ENCODE measurements around the gene WRAP73.

WRAP73 gene

GRCh38 chr1:3656450-3657095 lies 6.7 kb upstream of the WRAP73 start:
- no peaks in the 10 kb centered on the region for H3K36me3 ChIP-seq (ENCODE audit: control insufficient read depth in 2 of 2, insufficient read depth in 2 of 2, low read length in 2 of 2)
- H3K27ac ChIP-seq (ENCODE audit: low read length) = no peak overlapping the region
- H3K9ac ChIP-seq (ENCODE audit: low read length in 2 of 2) = no peak overlapping the region
- H3K4me1 ChIP-seq (ENCODE audit: control insufficient read depth, insufficient read depth, low read length) = peaks cover 12% of the 10 kb centered on the region
- H3K4me3 ChIP-seq (ENCODE audit: low read length in 2 of 2) = no peak overlapping the region
- no peaks in the 10 kb centered on the region for H3K9me3 ChIP-seq (ENCODE audit: control insufficient read depth in 2 of 2, low read length in 2 of 2)
- peaks cover 25 to 37% of the 10 kb centered on the region in 2 donors for H3K27me3 ChIP-seq (ENCODE audit: control insufficient read depth in 1 of 2, insufficient read depth in 2 of 2, low read length in 2 of 2)

DNA sequence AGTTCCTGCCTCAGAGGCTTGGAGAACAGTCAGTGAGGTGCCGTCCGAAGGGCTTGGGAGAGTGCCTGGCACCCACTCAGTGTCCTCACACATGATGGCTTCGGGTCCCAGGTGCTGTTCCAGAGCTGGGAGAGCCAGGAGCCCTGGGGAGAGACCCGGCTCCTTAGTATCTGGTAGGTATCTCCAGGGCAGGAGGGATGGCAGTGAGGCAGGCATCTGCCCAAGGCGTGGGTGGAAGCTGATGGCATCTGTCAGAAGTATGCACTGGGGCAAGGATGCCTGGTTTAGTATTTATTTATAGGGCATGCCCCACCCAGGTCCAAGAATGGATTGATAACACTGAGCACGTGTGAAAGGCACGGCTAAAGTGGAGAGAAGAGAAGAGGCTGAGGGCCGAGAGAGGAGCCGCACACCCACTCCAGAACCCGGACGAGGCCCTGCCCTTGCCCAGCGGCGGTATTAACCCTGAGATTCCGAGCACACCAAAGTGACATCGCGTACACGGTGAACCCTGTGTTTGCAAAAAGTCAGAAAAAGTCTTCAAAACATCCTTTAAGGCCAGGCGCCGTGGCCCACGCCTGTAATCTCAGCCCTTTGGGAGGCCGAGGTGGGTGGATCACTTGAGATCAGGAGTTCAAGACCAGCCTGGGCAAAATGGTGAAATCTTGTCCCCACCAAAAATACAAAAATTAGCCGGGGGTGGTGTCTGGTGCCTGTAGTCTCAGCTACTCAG lies 4.8 kb upstream of the WRAP73 start:
- peaks cover 36 to 50% of the 10 kb centered on the region in 2 donors for H3K27me3 ChIP-seq (ENCODE audit: control insufficient read depth in 1 of 2, insufficient read depth in 2 of 2, low read length in 2 of 2)
- H3K27ac ChIP-seq (ENCODE audit: low read length) = no peak overlapping the region
- no peaks in the 10 kb centered on the region for H3K9me3 ChIP-seq (ENCODE audit: control insufficient read depth in 2 of 2, low read length in 2 of 2)
- peaks cover 26% of the 10 kb centered on the region for H3K4me1 ChIP-seq (ENCODE audit: control insufficient read depth, insufficient read depth, low read length)
- no peak overlapping the region for H3K9ac ChIP-seq (ENCODE audit: low read length in 2 of 2)
- no peak overlapping the region for H3K4me3 ChIP-seq (ENCODE audit: low read length in 2 of 2)
- H3K36me3 ChIP-seq (ENCODE audit: control insufficient read depth in 2 of 2, insufficient read depth in 2 of 2, low read length in 2 of 2) = no peaks in the 10 kb centered on the region

DNA sequence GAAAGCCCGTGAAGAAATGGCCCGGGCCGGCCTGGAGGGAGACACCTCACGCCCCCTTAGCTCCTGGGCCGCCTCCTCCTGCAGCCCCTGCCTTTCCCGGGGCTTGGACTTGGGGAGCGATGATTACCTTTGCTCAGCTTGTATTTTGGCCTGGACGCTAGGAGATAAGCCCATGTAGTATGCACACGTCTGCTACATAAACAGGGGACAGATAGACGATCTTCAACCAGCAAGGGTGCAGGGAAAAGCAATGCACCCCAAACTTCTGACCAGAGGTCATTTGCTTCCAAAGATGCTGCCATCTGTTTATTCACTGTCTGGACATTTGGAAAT lies 3.3 kb upstream of the WRAP73 start:
- Histone ChIP-seq H3K9me3 (ENCODE audit: control insufficient read depth in 2 of 2, low read length in 2 of 2) (no peaks in the 10 kb centered on the region), H3K27ac (ENCODE audit: low read length) (no peak overlapping the region), H3K36me3 (ENCODE audit: control insufficient read depth in 2 of 2, insufficient read depth in 2 of 2, low read length in 2 of 2) (no peaks in the 10 kb centered on the region), H3K4me1 (ENCODE audit: control insufficient read depth, insufficient read depth, low read length) (peaks cover 34% of the 10 kb centered on the region), H3K4me3 (ENCODE audit: low read length in 2 of 2) (no peak overlapping the region), H3K27me3 (ENCODE audit: control insufficient read depth in 1 of 2, insufficient read depth in 2 of 2, low read length in 2 of 2) (peaks cover 36 to 50% of the 10 kb centered on the region in 2 donors), H3K9ac (ENCODE audit: low read length in 2 of 2) (no peak overlapping the region)

DNA sequence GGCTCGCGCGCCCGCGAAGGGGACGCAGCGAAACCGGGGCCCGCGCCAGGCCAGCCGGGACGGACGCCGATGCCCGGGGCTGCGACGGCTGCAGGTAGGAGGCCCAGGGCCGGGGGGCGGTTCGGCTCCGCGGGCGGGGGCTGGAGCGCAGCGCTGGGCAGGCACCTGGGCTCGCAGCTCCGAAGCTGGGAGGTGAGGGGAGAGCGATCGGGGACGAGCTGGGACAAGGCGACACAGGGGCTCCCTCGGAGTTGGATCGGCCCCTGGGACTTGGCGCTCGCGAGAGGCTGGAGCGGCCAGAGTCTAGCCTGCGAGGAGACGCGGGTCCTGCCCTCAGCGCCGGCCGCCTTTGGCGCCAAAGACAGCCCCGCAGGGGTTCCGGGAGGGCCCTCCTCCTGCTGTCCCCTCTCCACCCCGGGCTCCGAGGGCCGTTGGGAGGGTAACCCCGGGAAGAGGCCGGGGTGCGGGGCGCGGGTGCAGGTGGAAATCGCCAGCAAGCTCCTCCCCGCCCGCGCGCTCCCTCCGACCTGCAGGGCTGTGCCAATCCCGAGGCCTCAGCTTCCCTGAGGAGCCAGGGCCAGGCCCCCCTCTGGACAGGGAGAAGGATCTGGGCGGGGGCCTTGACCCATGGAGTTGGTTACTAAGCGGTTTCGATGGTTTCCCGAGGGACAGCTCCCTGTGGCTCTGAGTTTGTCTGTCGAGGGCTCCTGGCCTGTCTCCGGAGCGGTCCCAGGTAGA lies 2.8 kb upstream of the WRAP73 start:
- Histone ChIP-seq H3K36me3 (ENCODE audit: control insufficient read depth in 2 of 2, insufficient read depth in 2 of 2, low read length in 2 of 2) (no peaks in the 10 kb centered on the region), H3K9me3 (ENCODE audit: control insufficient read depth in 2 of 2, low read length in 2 of 2) (no peaks in the 10 kb centered on the region), H3K27ac (ENCODE audit: low read length) (no peak overlapping the region), H3K4me3 (ENCODE audit: low read length in 2 of 2) (peak overlapping the region in 1 of 2 donors; percentile 49), H3K27me3 (ENCODE audit: control insufficient read depth in 1 of 2, insufficient read depth in 2 of 2, low read length in 2 of 2) (peaks cover 34 to 48% of the 10 kb centered on the region in 2 donors), H3K4me1 (ENCODE audit: control insufficient read depth, insufficient read depth, low read length) (peaks cover 34% of the 10 kb centered on the region), H3K9ac (ENCODE audit: low read length in 2 of 2) (no peak overlapping the region)

DNA sequence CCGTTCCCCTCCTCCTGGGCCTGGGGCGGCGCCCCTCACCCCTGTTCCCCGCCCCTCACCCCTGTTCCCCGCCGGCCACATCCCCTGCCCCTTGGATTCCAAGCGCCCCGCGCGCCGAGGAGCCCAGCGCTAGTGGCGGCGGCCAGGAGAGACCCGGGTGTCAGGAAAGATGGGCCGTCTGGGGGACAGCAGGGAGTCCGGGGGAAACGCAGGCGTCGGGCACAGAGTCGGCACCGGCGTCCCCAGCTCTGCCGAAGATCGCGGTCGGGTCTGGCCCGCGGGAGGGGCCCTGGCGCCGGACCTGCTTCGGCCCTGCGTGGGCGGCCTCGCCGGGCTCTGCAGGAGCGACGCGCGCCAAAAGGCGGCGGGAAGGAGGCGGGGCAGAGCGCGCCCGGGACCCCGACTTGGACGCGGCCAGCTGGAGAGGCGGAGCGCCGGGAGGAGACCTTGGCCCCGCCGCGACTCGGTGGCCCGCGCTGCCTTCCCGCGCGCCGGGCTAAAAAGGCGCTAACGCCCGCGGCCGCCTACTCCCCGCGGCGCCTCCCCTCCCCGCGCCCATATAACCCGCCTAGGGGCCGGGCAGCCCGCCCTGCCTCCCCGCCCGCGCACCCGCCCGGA lies 2.1 kb upstream of the WRAP73 start, which contains the start of gene TP73:
TP73 (plus strand) TSS at position 587 of the 618 bp plus-strand sequence. CDS start 29,850 bp downstream, outside the sequence.
- H3K27ac ChIP-seq (ENCODE audit: low read length) = no peak within 1 kb of the TSS
- peaks cover 34% of the 10 kb centered on the region for H3K4me1 ChIP-seq (ENCODE audit: control insufficient read depth, insufficient read depth, low read length)
- no peaks in the 10 kb centered on the region for H3K9me3 ChIP-seq (ENCODE audit: control insufficient read depth in 2 of 2, low read length in 2 of 2)
- peaks cover 2 to 3% of the 10 kb centered on the region in 2 donors for H3K36me3 ChIP-seq (ENCODE audit: control insufficient read depth in 2 of 2, insufficient read depth in 2 of 2, low read length in 2 of 2)
- H3K4me3 ChIP-seq (ENCODE audit: low read length in 2 of 2) = peak within 1 kb of the TSS in 1 of 2 donors; percentile 89
- no peak within 1 kb of the TSS for H3K9ac ChIP-seq (ENCODE audit: low read length in 2 of 2)
- H3K27me3 ChIP-seq (ENCODE audit: control insufficient read depth in 1 of 2, insufficient read depth in 2 of 2, low read length in 2 of 2) = peaks cover 34 to 41% of the 10 kb centered on the region in 2 donors

GRCh38 chr1:3651026-3651929 lies 1.4 kb upstream of the WRAP73 start:
- H3K27ac ChIP-seq (ENCODE audit: low read length) = no peak overlapping the region
- H3K4me3 ChIP-seq (ENCODE audit: low read length in 2 of 2) = peak overlapping the region in 1 of 2 donors; percentile 89
- H3K9me3 ChIP-seq (ENCODE audit: control insufficient read depth in 2 of 2, low read length in 2 of 2) = no peaks in the 10 kb centered on the region
- H3K4me1 ChIP-seq (ENCODE audit: control insufficient read depth, insufficient read depth, low read length) = peaks cover 34% of the 10 kb centered on the region
- no peak overlapping the region for H3K9ac ChIP-seq (ENCODE audit: low read length in 2 of 2)
- H3K27me3 ChIP-seq (ENCODE audit: control insufficient read depth in 1 of 2, insufficient read depth in 2 of 2, low read length in 2 of 2) = peaks cover 34 to 40% of the 10 kb centered on the region in 2 donors
- peaks cover 6 to 9% of the 10 kb centered on the region in 2 donors for H3K36me3 ChIP-seq (ENCODE audit: control insufficient read depth in 2 of 2, insufficient read depth in 2 of 2, low read length in 2 of 2)

DNA sequence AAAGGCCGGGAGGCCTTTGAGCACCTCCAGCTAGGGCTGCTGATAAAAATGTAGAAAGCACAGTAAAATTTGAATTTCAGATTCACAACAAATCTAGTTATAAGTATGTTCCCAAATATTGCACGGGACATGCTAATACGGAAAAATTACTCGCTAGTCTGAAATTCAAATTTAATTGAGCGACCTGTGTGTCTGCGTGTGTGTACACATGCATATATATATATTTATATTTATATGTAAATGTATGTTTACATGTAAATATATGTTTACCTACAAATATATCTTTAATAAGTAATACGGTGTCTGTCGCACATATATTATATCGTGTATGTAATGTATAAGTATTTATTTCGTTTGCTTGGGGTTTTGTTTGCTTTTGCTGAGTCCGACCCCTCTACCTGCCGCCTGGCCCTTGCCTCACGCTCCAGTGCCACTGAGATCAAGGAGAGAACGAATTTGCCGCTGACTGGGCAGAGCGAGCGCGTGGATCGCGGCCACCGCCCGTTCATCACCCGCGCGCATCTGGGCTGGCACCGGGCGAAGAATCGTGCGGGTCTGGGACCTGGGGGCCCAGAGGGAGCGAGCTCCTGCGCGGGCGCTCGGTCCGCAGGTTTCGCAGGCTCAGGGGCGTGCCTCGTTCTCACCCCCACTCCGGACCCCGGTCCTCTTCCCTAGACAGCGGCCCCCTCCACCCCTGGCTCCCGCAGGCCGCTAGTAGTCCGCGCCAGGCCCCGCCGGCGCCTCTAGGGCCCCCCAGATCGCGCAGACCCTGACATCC lies 534 bp upstream of the WRAP73 start:
- Histone ChIP-seq H3K9me3 (ENCODE audit: control insufficient read depth in 2 of 2, low read length in 2 of 2) (no peaks in the 10 kb centered on the region), H3K27me3 (ENCODE audit: control insufficient read depth in 1 of 2, insufficient read depth in 2 of 2, low read length in 2 of 2) (peaks cover 34 to 40% of the 10 kb centered on the region in 2 donors), H3K4me3 (ENCODE audit: low read length in 2 of 2) (peak overlapping the region; percentile 20 to 89), H3K27ac (ENCODE audit: low read length) (no peak overlapping the region), H3K4me1 (ENCODE audit: control insufficient read depth, insufficient read depth, low read length) (peaks cover 34% of the 10 kb centered on the region), H3K9ac (ENCODE audit: low read length in 2 of 2) (no peak overlapping the region), H3K36me3 (ENCODE audit: control insufficient read depth in 2 of 2, insufficient read depth in 2 of 2, low read length in 2 of 2) (peaks cover 9% of the 10 kb centered on the region in 2 donors)

GRCh38 chr1:3646596-3646995 lies 3.3 kb downstream of the WRAP73 start:
- no peak overlapping the region for H3K9ac ChIP-seq (ENCODE audit: low read length in 2 of 2)
- H3K36me3 ChIP-seq (ENCODE audit: control insufficient read depth in 2 of 2, insufficient read depth in 2 of 2, low read length in 2 of 2) = peaks cover 9 to 14% of the 10 kb centered on the region in 2 donors
- peaks cover 11 to 12% of the 10 kb centered on the region in 2 donors for H3K27me3 ChIP-seq (ENCODE audit: control insufficient read depth in 1 of 2, insufficient read depth in 2 of 2, low read length in 2 of 2)
- H3K4me3 ChIP-seq (ENCODE audit: low read length in 2 of 2) = no peak overlapping the region
- no peaks in the 10 kb centered on the region for H3K9me3 ChIP-seq (ENCODE audit: control insufficient read depth in 2 of 2, low read length in 2 of 2)
- H3K4me1 ChIP-seq (ENCODE audit: control insufficient read depth, insufficient read depth, low read length) = peaks cover 22% of the 10 kb centered on the region
- no peak overlapping the region for H3K27ac ChIP-seq (ENCODE audit: low read length)

GRCh38 chr1:3645666-3646355 lies 4.1 kb downstream of the WRAP73 start:
- H3K27ac ChIP-seq (ENCODE audit: low read length) = no peak overlapping the region

More at GRCh38 chr1:3645666-3646355, 4.1 kb downstream of the WRAP73 start:
- H3K9me3 ChIP-seq (ENCODE audit: control insufficient read depth in 2 of 2, low read length in 2 of 2) = no peaks in the 10 kb centered on the region
- H3K36me3 ChIP-seq (ENCODE audit: control insufficient read depth in 2 of 2, insufficient read depth in 2 of 2, low read length in 2 of 2) = peaks cover 13 to 18% of the 10 kb centered on the region in 2 donors
- peaks cover 14% of the 10 kb centered on the region for H3K4me1 ChIP-seq (ENCODE audit: control insufficient read depth, insufficient read depth, low read length)
- H3K4me3 ChIP-seq (ENCODE audit: low read length in 2 of 2) = no peak overlapping the region
- peaks cover 5% of the 10 kb centered on the region in 2 donors for H3K27me3 ChIP-seq (ENCODE audit: control insufficient read depth in 1 of 2, insufficient read depth in 2 of 2, low read length in 2 of 2)
- no peak overlapping the region for H3K9ac ChIP-seq (ENCODE audit: low read length in 2 of 2)
